Measurements from ENCODE around the gene TIMM10B.

TIMM10B gene

GRCh38 chr11:6473451-6474412, 7.6 kb upstream of the TIMM10B start, which contains the start of gene TRIM3:
TSS of gene TRIM3 (minus strand) at chr11:6473941. CDS start at chr11:6465695, 8,246 bp downstream.
- no peak for FAIRE-seq

GRCh38 chr11:6474413-6474792, 6.9 kb upstream of the TIMM10B start:
- FAIRE-seq: no peak

- no peak for FAIRE-seq
Measured at GRCh38 chr11:6474806-6475500, 6.3 kb upstream of the TIMM10B start.

GRCh38 chr11:6475936-6476335, 5.4 kb upstream of the TIMM10B start:
- FAIRE-seq: no peak

- no peak for FAIRE-seq
Measured at GRCh38 chr11:6476571-6476970, 4.7 kb upstream of the TIMM10B start.

GRCh38 chr11:6480299-6480914, 894 bp upstream of the TIMM10B start:
- FAIRE-seq: no peak

GRCh38 chr11:6481924-6482275, 599 bp downstream of the TIMM10B start:
- no peak for FAIRE-seq

- FAIRE-seq: no peak
Measured at GRCh38 chr11:6482441-6482840, 1.1 kb downstream of the TIMM10B start.

- no peak for FAIRE-seq
Measured at GRCh38 chr11:6483015-6483414, 1.7 kb downstream of the TIMM10B start.

GRCh38 chr11:6485661-6486060, 4.4 kb downstream of the TIMM10B start:
- FAIRE-seq: no peak

GRCh38 chr11:6486256-6486655, 5.0 kb downstream of the TIMM10B start:
- no peak for FAIRE-seq

- FAIRE-seq: no peak
Measured at GRCh38 chr11:6486938-6487337, 5.6 kb downstream of the TIMM10B start.

GRCh38 chr11:6488342-6488741, 7.0 kb downstream of the TIMM10B start:
- FAIRE-seq: no peak

- no peak for FAIRE-seq
Measured at GRCh38 chr11:6488821-6489220, 7.5 kb downstream of the TIMM10B start.

GRCh38 chr11:6489306-6489705, 8.0 kb downstream of the TIMM10B start:
- no peak for FAIRE-seq

GRCh38 chr11:6497069-6497839, 16.0 kb downstream of the TIMM10B start, which contains the start of gene DNHD1:
TSS of gene DNHD1 (plus strand) at chr11:6497280. CDS start at chr11:6498216, 936 bp downstream.
- no peak for FAIRE-seq

- FAIRE-seq: no peak
Measured at GRCh38 chr11:6498121-6498520, 16.8 kb downstream of the TIMM10B start.

GRCh38 chr11:6498544-6498943, 17.2 kb downstream of the TIMM10B start:
- FAIRE-seq: no peak

- FAIRE-seq: no peak
Measured at GRCh38 chr11:6502382-6502781, 21.1 kb downstream of the TIMM10B start.

GRCh38 chr11:6504166-6504565, 22.9 kb downstream of the TIMM10B start:
- no peak for FAIRE-seq

GRCh38 chr11:6505577-6506240, 24.4 kb downstream of the TIMM10B start:
- no peak for FAIRE-seq

- no peak for FAIRE-seq
Measured at GRCh38 chr11:6516865-6517264, 35.6 kb downstream of the TIMM10B start.
